Measurements from ENCODE around the gene CAVIN4. TPM values are rescaled to one million over a fixed set of nuclear protein-coding genes. Genes with fewer than 3 reads are reported as not detected.

CAVIN4 gene
- polyA plus RNA-seq, 1 donor from 2014 or later = 15.3 TPM

DNA sequence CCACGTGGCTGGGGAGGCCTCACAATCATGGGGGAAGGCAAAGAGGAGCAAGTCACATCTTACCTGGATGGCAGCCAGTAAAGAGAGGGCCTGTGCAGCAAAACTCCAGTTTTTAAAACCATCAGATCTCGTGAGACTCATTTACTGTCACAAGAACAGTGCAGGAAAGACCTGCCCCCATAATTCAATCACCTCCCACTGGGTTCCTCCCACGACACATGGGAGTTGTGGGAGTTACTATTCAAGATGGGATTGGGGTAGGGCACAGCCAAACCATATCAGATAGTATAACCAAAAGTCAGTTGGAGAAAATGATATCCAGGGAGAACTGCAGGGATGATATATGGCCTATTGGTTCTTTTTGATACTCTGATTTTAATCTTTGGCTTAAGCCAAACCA, 10.0 kb upstream of the CAVIN4 start:
- TF ChIP-seq, protein P1, sequence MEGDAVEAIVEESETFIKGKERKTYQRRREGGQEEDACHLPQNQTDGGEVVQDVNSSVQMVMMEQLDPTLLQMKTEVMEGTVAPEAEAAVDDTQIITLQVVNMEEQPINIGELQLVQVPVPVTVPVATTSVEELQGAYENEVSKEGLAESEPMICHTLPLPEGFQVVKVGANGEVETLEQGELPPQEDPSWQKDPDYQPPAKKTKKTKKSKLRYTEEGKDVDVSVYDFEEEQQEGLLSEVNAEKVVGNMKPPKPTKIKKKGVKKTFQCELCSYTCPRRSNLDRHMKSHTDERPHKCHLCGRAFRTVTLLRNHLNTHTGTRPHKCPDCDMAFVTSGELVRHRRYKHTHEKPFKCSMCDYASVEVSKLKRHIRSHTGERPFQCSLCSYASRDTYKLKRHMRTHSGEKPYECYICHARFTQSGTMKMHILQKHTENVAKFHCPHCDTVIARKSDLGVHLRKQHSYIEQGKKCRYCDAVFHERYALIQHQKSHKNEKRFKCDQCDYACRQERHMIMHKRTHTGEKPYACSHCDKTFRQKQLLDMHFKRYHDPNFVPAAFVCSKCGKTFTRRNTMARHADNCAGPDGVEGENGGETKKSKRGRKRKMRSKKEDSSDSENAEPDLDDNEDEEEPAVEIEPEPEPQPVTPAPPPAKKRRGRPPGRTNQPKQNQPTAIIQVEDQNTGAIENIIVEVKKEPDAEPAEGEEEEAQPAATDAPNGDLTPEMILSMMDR (IDR thresholded peaks at IDR 0.05; ENCODE audit: poor library complexity, severe bottlenecking) = no peak
- no peak for TF ChIP-seq EZH2 (IDR thresholded peaks at IDR 0.05; ENCODE audit: borderline replicate concordance, insufficient read depth, low read length, poor library complexity, severe bottlenecking)
- TF ChIP-seq MXI1 (conservative IDR thresholded peaks at IDR 0.05; ENCODE audit: poor library complexity, severe bottlenecking) = no peak
- TF ChIP-seq REST (IDR thresholded peaks at IDR 0.05; ENCODE audit: borderline replicate concordance) = no peak
- TF ChIP-seq TAF1 (IDR thresholded peaks at IDR 0.05; ENCODE audit: low read depth) = no peak
- TF ChIP-seq POLR2AphosphoS5 (IDR thresholded peaks at IDR 0.05) = no peak
- TF ChIP-seq EP300 (conservative IDR thresholded peaks at IDR 0.05; ENCODE audit: poor library complexity, severe bottlenecking) = no peak
- TF ChIP-seq RAD21 (conservative IDR thresholded peaks at IDR 0.05) = no peak
- TF ChIP-seq SMC3 (conservative IDR thresholded peaks at IDR 0.05; ENCODE audit: poor library complexity) = no peak
- H3K27ac ChIP-seq (ENCODE audit: low read length) = no peak overlapping the region
- H3K9me3 ChIP-seq (ENCODE audit: low read length) = no peaks in the 10 kb centered on the region
- no peak overlapping the region for H3K4me2 ChIP-seq (ENCODE audit: low read length)
- H3K9me2 ChIP-seq (ENCODE audit: insufficient read depth, low read length) = no peaks in the 10 kb centered on the region
- H3K4me3 ChIP-seq (ENCODE audit: low read length) = no peak overlapping the region
- no peak overlapping the region for H3K9ac ChIP-seq (ENCODE audit: low read length)
- no peaks in the 10 kb centered on the region for H4K20me1 ChIP-seq (ENCODE audit: insufficient read depth)
- H3F3A ChIP-seq (ENCODE audit: insufficient read depth, low read length, poor library complexity, severe bottlenecking) = no peaks in the 10 kb centered on the region
- H3K27me3 ChIP-seq (ENCODE audit: insufficient read depth, low read depth, low read length) = no peaks in the 10 kb centered on the region
- H2AFZ ChIP-seq (ENCODE audit: low read depth, low read length) = no peak overlapping the region
- peaks cover 4% of the 10 kb centered on the region for H3K79me2 ChIP-seq (replicated peaks; ENCODE audit: insufficient read depth, low read length)
- H3K36me3 ChIP-seq (ENCODE audit: insufficient read depth, low read length) = peaks cover 7% of the 10 kb centered on the region

DNA sequence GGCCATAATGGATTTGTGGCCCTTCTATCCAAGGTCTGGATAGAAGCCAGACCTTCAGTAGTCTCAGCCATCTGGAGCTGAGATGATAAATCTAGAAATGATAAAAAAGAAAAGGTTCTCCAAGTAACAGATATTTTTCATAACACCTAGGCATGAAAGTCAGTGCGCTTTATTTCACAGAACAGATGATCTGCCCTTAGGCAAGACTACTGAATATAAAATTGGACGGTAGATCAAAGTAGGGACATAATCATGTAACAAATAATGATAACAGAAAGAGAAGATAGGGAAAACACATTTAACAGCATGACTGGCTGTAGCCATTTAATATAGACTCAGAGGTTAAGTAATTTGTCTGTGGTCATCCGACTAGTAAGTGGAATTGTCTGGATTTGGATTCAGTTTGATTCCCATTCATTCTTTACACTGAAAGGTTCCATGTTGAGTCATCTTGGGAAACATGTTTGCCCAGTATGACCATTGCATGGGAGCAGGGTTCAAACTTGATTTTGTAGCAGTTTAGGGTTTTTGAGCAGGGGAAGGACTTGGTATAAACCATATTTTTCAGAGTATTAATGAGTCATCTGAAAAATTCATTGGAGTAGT, 4.1 kb upstream of the CAVIN4 start:
- Histone ChIP-seq H3F3A (ENCODE audit: insufficient read depth, low read length, poor library complexity, severe bottlenecking) (peaks cover 3% of the 10 kb centered on the region), H3K4me3 (ENCODE audit: low read length) (no peak overlapping the region), H3K36me3 (ENCODE audit: insufficient read depth, low read length) (peaks cover 15% of the 10 kb centered on the region), H3K9me2 (ENCODE audit: insufficient read depth, low read length) (no peaks in the 10 kb centered on the region), H4K20me1 (ENCODE audit: insufficient read depth) (no peaks in the 10 kb centered on the region), H3K9me3 (ENCODE audit: low read length) (no peaks in the 10 kb centered on the region), H3K4me2 (ENCODE audit: low read length) (no peak overlapping the region), H3K27me3 (ENCODE audit: insufficient read depth, low read depth, low read length) (no peaks in the 10 kb centered on the region), H2AFZ (ENCODE audit: low read depth, low read length) (no peak overlapping the region), H3K27ac (ENCODE audit: low read length) (no peak overlapping the region), H3K79me2 (replicated peaks; ENCODE audit: insufficient read depth, low read length) (no peaks in the 10 kb centered on the region), H3K9ac (ENCODE audit: low read length) (no peak overlapping the region)
- TF ChIP-seq RAD21 (conservative IDR thresholded peaks at IDR 0.05) (no peak), TAF1 (IDR thresholded peaks at IDR 0.05; ENCODE audit: low read depth) (no peak), SMC3 (conservative IDR thresholded peaks at IDR 0.05; ENCODE audit: poor library complexity) (no peak), EP300 (conservative IDR thresholded peaks at IDR 0.05; ENCODE audit: poor library complexity, severe bottlenecking) (no peak), REST (IDR thresholded peaks at IDR 0.05; ENCODE audit: borderline replicate concordance) (no peak), POLR2AphosphoS5 (IDR thresholded peaks at IDR 0.05) (no peak), EZH2 (IDR thresholded peaks at IDR 0.05; ENCODE audit: borderline replicate concordance, insufficient read depth, low read length, poor library complexity, severe bottlenecking) (no peak), MXI1 (conservative IDR thresholded peaks at IDR 0.05; ENCODE audit: poor library complexity, severe bottlenecking) (no peak)
- TF ChIP-seq, protein P1 (IDR thresholded peaks at IDR 0.05; ENCODE audit: poor library complexity, severe bottlenecking) = no peak

Data from neural cell (in vitro differentiated cells).